Breast epithelium (tissue), 4 donors: Measurements from ENCODE around the gene LYSMD3. TPM values are rescaled to one million over a fixed set of nuclear protein-coding genes. Genes with fewer than 3 reads are reported as not detected.

Experiments used
- DNase-seq, 2 donors: peaks; one replicate each; pipeline ENCODE4 v3.0.0-alpha.2; 2019; ENCODE audit warnings: low spot score in 2 of 2
- H3K27ac ChIP-seq, 2 donors: fragments of 200-600 bp; sonication (generic) in 1 of 2; one replicate each; pipeline ENCODE4 v1.5.1; 2016 to 2019; ENCODE audit warnings: mild to moderate bottlenecking in 1 of 2
- H3K27me3 ChIP-seq, 2 donors: fragments of 200-600 bp; sonication (generic) in 1 of 2; one replicate each; pipeline versions ENCODE4 v1.5.1 to v1.6.0; 2017 to 2019; ENCODE audit warnings: control low read depth in 1 of 2, mild to moderate bottlenecking in 1 of 2
- H3K36me3 ChIP-seq: fragments of 200-600 bp; one replicate; pipeline ENCODE4 v1.5.1; 2019
- H3K4me1 ChIP-seq, 2 donors: fragments of 200-600 bp; sonication (generic); one replicate each; pipeline ENCODE4 v1.5.1; 2016 to 2019; ENCODE audit warnings: control low read depth in 1 of 2
- H3K4me3 ChIP-seq, 3 donors: fragments of 200-600 bp; sonication (generic); 1 replicate in 2 of 3; 2 replicates in 1 of 3; pipeline ENCODE4 v1.5.1; 2016 to 2019; ENCODE audit warnings: mild to moderate bottlenecking in 3 of 3, moderate library complexity in 2 of 3
- H3K9me3 ChIP-seq, 2 donors: fragments of 200-600 bp; sonication (generic) in 1 of 2; one replicate each; pipeline ENCODE4 v1.5.1; 2016 to 2019; ENCODE audit warnings: control low read depth in 1 of 2
- CTCF ChIP-seq, 3 donors: fragments of 450-650 bp; IDR thresholded peaks; one replicate each; pipeline ENCODE4 v1.5.1; 2016 to 2017; ENCODE audit warnings: antibody characterized with exemption in 3 of 3, mild to moderate bottlenecking in 3 of 3, moderate library complexity in 3 of 3
- POLR2A ChIP-seq: fragments of 450-650 bp; IDR thresholded peaks from one replicate; pipeline ENCODE4 v1.6.1; 2016; ENCODE audit warnings: antibody characterized with exemption, mild to moderate bottlenecking, moderate library complexity
- POLR2AphosphoS5 ChIP-seq, 3 donors: sonication (generic); formaldehyde crosslinking; IDR thresholded peaks; one replicate each; pipeline ENCODE4 v1.6.1; 2017; ENCODE audit warnings: antibody characterized with exemption in 3 of 3
- intact Hi-C: fragments of 100-400 bp; cut with DNase I; formaldehyde crosslinking; loops from one replicate; pipeline ENCODE4 v1.15.1; 2023; ENCODE audit warnings: low total_unique reads
- total RNA-seq, 3 donors: library from RNA; depleted of rRNA; stranded (reverse); fragments of >200 nt; gene quantifications; one replicate each; pipeline ENCODE4 v1.1.0, GENCODE V29; 2016

LYSMD3 gene
- total RNA-seq, 3 donors from 2014 or later: 11.5 to 19.3 (median 15.7) TPM

GRCh38 chr5:90529939-90530677 lies 724 bp upstream of the LYSMD3 start:
- H3K27ac ChIP-seq: peak overlapping the region; percentile 94 to 97

GRCh38 chr5:90528601-90529193 lies 687 bp downstream of the LYSMD3 start:
- H3K27ac ChIP-seq: peak overlapping the region; percentile 94 to 97
- intact Hi-C loops: no loop called here
- no peaks in the 10 kb centered on the region for H3K36me3 ChIP-seq
- no peaks in the 10 kb centered on the region for H3K4me1 ChIP-seq
- H3K9me3 ChIP-seq: no peaks in the 10 kb centered on the region
- TF ChIP-seq POLR2AphosphoS5 (IDR thresholded peaks at IDR 0.05): no peak
- TF ChIP-seq CTCF (IDR thresholded peaks at IDR 0.05): no peak
- H3K4me3 ChIP-seq: peak overlapping the region; percentile 77 to 94 (median 89)
- no peak for DNase-seq
- H3K27me3 ChIP-seq: no peaks in the 10 kb centered on the region

More at GRCh38 chr5:90529939-90530677, 724 bp upstream of the LYSMD3 start:
- Histone ChIP-seq H3K9me3 (no peaks in the 10 kb centered on the region), H3K27me3 (no peaks in the 10 kb centered on the region), H3K4me3 (peak overlapping the region; percentile 77 to 94 (median 89)), H3K36me3 (no peaks in the 10 kb centered on the region), H3K4me1 (no peaks in the 10 kb centered on the region)
- DNase-seq: peak; percentile 57 to 60
- intact Hi-C loops: no loop called here
- TF ChIP-seq CTCF (IDR thresholded peaks at IDR 0.05): peak; percentile 11 to 64 (median 50)
- no peak for TF ChIP-seq POLR2AphosphoS5 (IDR thresholded peaks at IDR 0.05)

- H3K27me3 ChIP-seq: no peaks in the 10 kb centered on the region
- no peak overlapping the region for H3K27ac ChIP-seq
- peaks cover 8% of the 10 kb centered on the region for H3K36me3 ChIP-seq
- no peak for TF ChIP-seq POLR2AphosphoS5 (IDR thresholded peaks at IDR 0.05)
- no peak for TF ChIP-seq CTCF (IDR thresholded peaks at IDR 0.05)
- TF ChIP-seq POLR2A: no peak
- H3K9me3 ChIP-seq: no peaks in the 10 kb centered on the region
- H3K4me1 ChIP-seq: no peaks in the 10 kb centered on the region
- intact Hi-C loops: no loop called here
- DNase-seq: no peak
- H3K4me3 ChIP-seq: no peak overlapping the region
Measured at GRCh38 chr5:90519081-90519480, 10.3 kb downstream of the LYSMD3 start.

GRCh38 chr5:90518661-90519060 lies 10.7 kb downstream of the LYSMD3 start:
- Histone ChIP-seq H3K27me3 (no peaks in the 10 kb centered on the region), H3K4me3 (no peak overlapping the region), H3K27ac (no peak overlapping the region), H3K36me3 (peaks cover 8% of the 10 kb centered on the region), H3K4me1 (no peaks in the 10 kb centered on the region), H3K9me3 (no peaks in the 10 kb centered on the region)
- intact Hi-C loops: no loop called here
- TF ChIP-seq POLR2AphosphoS5 (IDR thresholded peaks at IDR 0.05) (no peak), POLR2A (no peak), CTCF (IDR thresholded peaks at IDR 0.05) (no peak)
- no peak for DNase-seq

GRCh38 chr5:90514520-90514919 lies 14.9 kb downstream of the LYSMD3 start:
- no peaks in the 10 kb centered on the region for H3K4me1 ChIP-seq
- no peak overlapping the region for H3K27ac ChIP-seq
- TF ChIP-seq POLR2AphosphoS5 (IDR thresholded peaks at IDR 0.05) (no peak), POLR2A (no peak), CTCF (IDR thresholded peaks at IDR 0.05) (no peak)
- H3K36me3 ChIP-seq: peaks cover 8% of the 10 kb centered on the region
- intact Hi-C loops: loop anchor here (1.0 kb wide), 1 partner anchor 41 kb away; no protein-coding TSS in a partner anchor
- H3K4me3 ChIP-seq: no peak overlapping the region
- no peak for DNase-seq
- H3K27me3 ChIP-seq: no peaks in the 10 kb centered on the region
- H3K9me3 ChIP-seq: no peaks in the 10 kb centered on the region
